ENCODE measurements around the gene HACD2. TPM values are rescaled to one million over a fixed set of nuclear protein-coding genes. Genes with fewer than 3 reads are reported as not detected.

HACD2 gene
- polyA plus RNA-seq, 2 of the 4 experiments (the other 2 are of a cell fraction), result 41.8 to 97.7 TPM

GRCh38 chr3:123622766-123623165 lies 37.9 kb upstream of the HACD2 start:
- ATAC-seq (no peak), DNase-seq (ENCODE audit: low read depth in 1 of 2, low spot score in 1 of 2) (no peak), FAIRE-seq (no peak)
- Histone ChIP-seq H3K9me3 (no peaks in the 10 kb centered on the region), H3K4me3 (no peak overlapping the region), H3K4me2 (no peak overlapping the region), H3K4me1 (peaks cover 20% of the 10 kb centered on the region), H3K27ac (no peak overlapping the region)
- TF ChIP-seq EHF (CRISPR knock-in tag; IDR thresholded peaks at IDR 0.05), result no peak
- TF ChIP-seq EP300 (IDR thresholded peaks at IDR 0.05), result no peak
- WGBS (ENCODE audit: missing lambda C conversion rate), result 86% methylated on average over 2 of the region's 2 CpGs
- ChIA-PET CTCF (interaction anchor here (0.7 to 3.1 kb wide), 5 partner anchors 17 to 195 kb away, joined by 3 to 10 read pairs (median 5); no protein-coding TSS in a partner anchor), POLR2A (no interaction called here)

- peaks cover 20% of the 10 kb centered on the region for H3K4me1 ChIP-seq
- no peak for FAIRE-seq
- ATAC-seq, result no peak; a peak in 1 of 6 replicates
- no peaks in the 10 kb centered on the region for H3K9me3 ChIP-seq
- POLR2A ChIA-PET, result no interaction called here
- H3K4me2 ChIP-seq, result no peak overlapping the region
- CTCF ChIA-PET, result interaction anchor here (1.2 to 3.1 kb wide), 2 partner anchors 20 kb away, joined by 3 to 10 read pairs; no protein-coding TSS in a partner anchor
- TF ChIP-seq E2F6 (IDR thresholded peaks at IDR 0.05; ENCODE audit: borderline replicate concordance, low read depth), result no peak
- TF ChIP-seq MAFK (IDR thresholded peaks at IDR 0.05; ENCODE audit: partially characterized antibody), result no peak
- no peak for TF ChIP-seq GATA3 (IDR thresholded peaks at IDR 0.05; ENCODE audit: borderline replicate concordance)
- no peak for TF ChIP-seq RFX5 (IDR thresholded peaks at IDR 0.05)
- TF ChIP-seq PBX3 (IDR thresholded peaks at IDR 0.05), result no peak
- TF ChIP-seq RARB (CRISPR knock-in tag; IDR thresholded peaks at IDR 0.05), result no peak
- TF ChIP-seq JUN (IDR thresholded peaks at IDR 0.05), result no peak
- TF ChIP-seq ZSCAN20 (CRISPR knock-in tag; IDR thresholded peaks at IDR 0.05), result no peak
- TF ChIP-seq ZFP36 (IDR thresholded peaks at IDR 0.05; ENCODE audit: borderline replicate concordance, partially characterized antibody), result no peak
- no peak for TF ChIP-seq KDM1A (IDR thresholded peaks at IDR 0.05; ENCODE audit: low read depth)
- TF ChIP-seq HOXB13 (CRISPR knock-in tag; IDR thresholded peaks at IDR 0.05; ENCODE audit: low read depth), result no peak
- TF ChIP-seq BCL3 (IDR thresholded peaks at IDR 0.05), result no peak
- no peak overlapping the region for H3K27ac ChIP-seq
- WGBS (ENCODE audit: missing lambda C conversion rate), result 94% methylated on average over 7 of the region's 7 CpGs
- no peak overlapping the region for H3K4me3 ChIP-seq
- DNase-seq (ENCODE audit: low read depth in 1 of 2, low spot score in 1 of 2), result no peak
Measured at GRCh38 chr3:123621850-123622189, 37.0 kb upstream of the HACD2 start.

- CTCF ChIA-PET, result interaction anchor here (1.2 to 1.3 kb wide), 2 partner anchors 21 to 38 kb away, joined by 3 to 4 read pairs; no protein-coding TSS in a partner anchor
- no peak for FAIRE-seq
- H3K9me3 ChIP-seq, result no peaks in the 10 kb centered on the region
- DNase-seq (ENCODE audit: low read depth in 1 of 2, low spot score in 1 of 2), result no peak
- peak in 1 of 2 experiments; percentile 28; a peak in 1 of 6 replicates for ATAC-seq
- peaks cover 20% of the 10 kb centered on the region for H3K4me1 ChIP-seq
- H3K27ac ChIP-seq, result no peak overlapping the region
- POLR2A ChIA-PET, result no interaction called here
- H3K4me2 ChIP-seq, result no peak overlapping the region
- no peak overlapping the region for H3K4me3 ChIP-seq
- WGBS (ENCODE audit: missing lambda C conversion rate), result 92% methylated on average over 7 of the region's 7 CpGs
- no peak for TF ChIP-seq PHF8 (IDR thresholded peaks at IDR 0.05; ENCODE audit: borderline replicate concordance, low read depth)
- no peak for TF ChIP-seq EHMT2 (IDR thresholded peaks at IDR 0.05; ENCODE audit: low read depth)
- no peak for TF ChIP-seq MYC (IDR thresholded peaks at IDR 0.05; ENCODE audit: borderline replicate concordance, low read length)
- no peak for TF ChIP-seq MAZ (IDR thresholded peaks at IDR 0.05; ENCODE audit: borderline replicate concordance, low read depth, low read length)
- TF ChIP-seq FOSL2 (IDR thresholded peaks at IDR 0.05), result no peak
- TF ChIP-seq FOSL2 (CRISPR knock-in tag; IDR thresholded peaks at IDR 0.05), result no peak
- no peak for TF ChIP-seq RARB (CRISPR knock-in tag; IDR thresholded peaks at IDR 0.05)
- TF ChIP-seq POLR2AphosphoS2 (conservative IDR thresholded peaks at IDR 0.05; ENCODE audit: low read length), result no peak
- no peak for TF ChIP-seq POLR2A (IDR thresholded peaks at IDR 0.05; ENCODE audit: low read length)
- no peak for TF ChIP-seq ZNF302 (CRISPR knock-in tag; IDR thresholded peaks at IDR 0.05)
- TF ChIP-seq ATOH8 (CRISPR knock-in tag; IDR thresholded peaks at IDR 0.05; ENCODE audit: low read depth), result no peak
- TF ChIP-seq HES2 (IDR thresholded peaks at IDR 0.05), result no peak
- TF ChIP-seq KDM5A (IDR thresholded peaks at IDR 0.05), result no peak
- TF ChIP-seq CHD2 (IDR thresholded peaks at IDR 0.05; ENCODE audit: low read length, partially characterized antibody), result no peak
- TF ChIP-seq NFE2L2 (conservative IDR thresholded peaks at IDR 0.05; ENCODE audit: low read length), result no peak
- TF ChIP-seq NR3C1 (IDR thresholded peaks at IDR 0.05), result no peak
- TF ChIP-seq TP53 (CRISPR knock-in tag; IDR thresholded peaks at IDR 0.05), result no peak
Measured at GRCh38 chr3:123621186-123621849, 36.5 kb upstream of the HACD2 start.

Measured in A549 (cell line).